ENCODE measurements around the gene IRX4.
A peak's percentile ranks its signal among the peaks of the same experiment; 100 is the strongest.
"Not testable (repeated sequence)": the region's sequence is repeated elsewhere in the genome, so short reads cannot be mapped to it uniquely, and the experiment has no call there.

IRX4 gene

DNA sequence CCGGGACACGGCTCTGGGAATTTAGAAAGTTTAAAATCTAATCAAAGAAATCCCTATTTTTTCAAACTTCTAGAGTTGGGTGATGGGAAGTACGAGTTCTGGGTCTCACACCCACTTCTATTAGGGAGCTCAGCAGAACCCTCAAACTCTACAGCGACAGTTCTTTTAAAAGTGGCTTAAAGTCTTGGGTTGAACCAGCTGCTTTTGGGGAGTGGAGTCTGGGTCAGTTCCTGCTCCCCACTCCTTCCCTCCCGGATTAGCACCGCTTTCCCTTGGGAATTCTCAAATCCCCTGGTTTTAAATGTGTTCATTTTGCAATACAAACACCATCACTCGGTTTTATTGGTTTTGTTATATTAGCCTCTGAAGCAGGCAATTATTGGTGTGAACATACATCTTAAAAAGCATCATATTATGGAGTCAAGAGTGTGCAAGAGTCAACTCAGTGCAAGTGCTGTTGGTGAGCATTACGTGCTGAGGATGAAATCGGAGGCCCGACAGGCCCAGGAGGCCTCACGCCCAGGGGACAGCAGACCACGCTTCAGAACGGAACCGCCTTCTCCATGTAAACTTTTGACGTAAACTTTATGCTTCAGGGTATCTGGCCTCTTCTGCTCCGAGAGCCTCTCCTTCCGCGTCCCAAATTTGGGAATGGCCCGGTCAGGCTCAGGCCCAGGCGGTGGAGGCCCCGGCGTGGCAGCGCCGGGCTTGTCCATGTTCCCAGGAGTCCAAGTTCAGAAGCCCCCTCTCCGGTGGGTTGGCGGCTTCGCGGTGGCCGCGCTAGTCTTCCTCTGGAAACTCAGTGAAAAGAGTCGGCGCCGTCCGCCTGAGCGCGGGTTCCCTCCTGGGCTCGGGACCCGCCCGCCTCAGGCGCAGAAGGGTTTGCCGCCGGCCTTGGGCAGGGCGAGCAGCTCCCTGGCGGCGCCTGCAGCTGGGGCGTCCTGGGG lies 5.3 kb downstream of the IRX4 start:
- no peak for DNase-seq

DNA sequence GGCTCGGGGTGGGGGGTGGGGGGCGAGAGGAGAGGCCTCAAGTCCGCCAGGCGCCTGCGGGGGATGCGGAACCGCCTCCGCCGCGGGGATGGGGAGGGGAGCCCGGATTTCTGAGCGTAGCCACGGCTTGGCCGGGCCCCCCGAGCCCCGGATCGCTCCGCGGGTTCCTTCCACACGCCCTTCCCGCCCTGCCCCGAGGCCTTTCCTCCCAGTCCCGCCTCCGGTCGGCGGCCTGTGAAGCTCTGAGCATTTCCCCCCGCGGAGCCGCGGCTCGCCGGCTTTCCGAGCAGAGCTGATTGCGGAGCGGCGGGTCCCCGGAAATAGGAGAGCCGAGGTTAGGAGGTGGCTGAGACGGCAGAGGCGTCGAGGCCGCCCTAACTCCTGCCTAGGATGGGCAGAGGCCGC lies 6.1 kb downstream of the IRX4 start:
- no peak for DNase-seq

- no peak for DNase-seq
Observed at GRCh38 chr5:1875843-1876659, 6.7 kb downstream of the IRX4 start.

DNA sequence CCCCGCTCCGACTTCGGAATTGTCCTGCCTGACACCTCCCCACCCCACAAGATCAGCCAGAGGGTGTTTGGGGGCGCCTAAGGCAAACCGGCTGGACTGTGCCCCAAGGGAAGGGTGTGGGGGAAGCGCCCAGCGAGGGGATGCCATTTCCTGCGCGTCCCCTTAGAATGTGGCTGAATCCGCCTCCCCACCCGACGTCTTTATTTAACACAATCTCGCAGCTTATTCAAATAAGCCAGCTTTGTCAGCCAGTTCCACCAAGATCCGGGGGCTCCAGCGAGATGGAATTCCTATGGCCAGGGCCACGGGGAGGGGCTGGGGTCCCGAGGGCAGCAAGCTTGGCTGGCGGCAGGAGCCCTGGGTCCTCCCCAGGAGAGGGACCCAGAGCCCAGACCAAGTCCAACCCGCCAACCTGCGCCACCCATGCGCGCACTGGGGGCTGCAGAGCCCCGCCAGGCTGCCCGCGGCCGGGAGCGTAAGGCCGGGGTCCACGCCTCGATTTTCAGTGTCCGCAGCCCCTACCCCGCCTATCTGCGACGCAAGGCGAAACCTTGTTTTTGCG lies 7.4 kb downstream of the IRX4 start:
- DNase-seq = no peak

- DNase-seq = no peak
Observed at GRCh38 chr5:1874771-1875220, 7.9 kb downstream of the IRX4 start.

DNA sequence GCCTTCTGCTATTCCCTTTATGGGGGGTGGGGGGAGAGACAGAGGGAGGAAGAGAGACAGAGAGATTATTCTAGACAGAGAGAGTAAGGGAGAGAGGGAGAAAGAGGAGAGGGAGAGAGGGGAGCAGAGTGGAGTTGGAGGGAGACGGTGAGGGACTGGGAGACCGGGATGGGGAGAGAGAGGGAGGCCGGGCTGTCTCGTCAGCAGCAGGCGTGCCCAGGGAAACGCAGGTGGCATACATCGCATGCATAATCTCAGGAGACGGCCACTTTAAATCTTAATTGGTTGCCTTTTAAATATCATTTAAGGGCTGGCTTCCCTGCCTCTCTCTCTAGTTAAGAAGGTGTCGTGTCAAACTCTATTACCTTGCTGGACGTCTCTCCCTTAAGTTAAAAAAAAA lies 8.4 kb downstream of the IRX4 start:
- DNase-seq = peak; percentile 38

DNA sequence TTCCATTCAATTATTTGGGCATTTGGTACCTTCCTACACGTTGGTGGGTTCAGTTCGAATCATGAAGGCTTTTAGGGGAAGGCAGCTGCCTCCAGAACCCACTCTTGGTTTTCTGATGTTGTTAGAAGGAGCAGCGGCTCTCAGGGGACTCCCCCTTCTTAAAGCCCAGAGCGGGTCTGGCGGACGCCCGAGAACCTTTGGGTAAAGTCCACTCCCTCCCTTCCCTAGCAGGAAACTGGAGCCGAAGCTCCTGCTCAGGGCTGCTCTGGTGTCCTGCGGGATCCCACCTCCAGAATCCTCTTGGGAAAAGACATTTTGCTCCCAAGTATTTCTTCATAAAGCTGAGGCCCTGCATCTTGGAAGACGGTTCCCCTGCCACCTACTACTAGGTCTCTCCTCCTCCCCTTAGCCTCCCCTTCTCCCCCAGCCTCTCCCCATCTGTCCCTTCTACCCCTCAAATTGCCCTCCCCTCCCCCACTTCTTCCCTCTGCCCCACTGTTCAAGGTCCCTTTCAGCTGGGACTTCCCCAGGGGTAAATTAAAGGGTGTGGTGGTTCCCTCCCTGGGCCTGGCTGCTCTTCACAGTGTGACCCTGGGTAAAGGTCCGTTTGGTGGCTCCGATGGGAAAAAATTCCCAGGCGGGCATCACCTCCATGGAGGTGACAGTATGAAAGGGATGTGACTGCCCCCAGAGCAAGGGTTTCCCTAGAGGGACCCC lies 9.3 kb downstream of the IRX4 start:
- DNase-seq = no peak

DNA sequence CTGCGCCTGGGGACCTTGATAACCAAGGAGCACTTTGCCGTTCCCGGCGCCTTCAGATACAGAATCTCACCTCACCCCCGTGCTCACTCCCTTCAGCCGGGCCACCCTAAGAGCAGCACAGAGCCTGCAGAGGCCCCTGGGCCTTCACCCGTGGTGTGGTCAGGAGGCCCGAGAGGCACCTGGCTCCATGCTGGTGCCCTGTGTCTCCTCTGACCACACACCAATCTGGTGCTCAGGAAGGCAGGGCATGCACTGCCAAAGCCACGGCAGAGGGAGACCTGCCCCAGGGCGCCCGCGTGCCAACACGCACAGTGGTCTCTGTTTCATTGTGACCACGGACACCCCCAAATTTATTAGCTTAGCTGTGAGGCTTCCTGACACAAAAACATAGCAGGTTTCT lies 11.3 kb downstream of the IRX4 start:
- no peak for DNase-seq

- not testable (repeated sequence) for DNase-seq
Observed at GRCh38 chr5:1870435-1871272, 12.1 kb downstream of the IRX4 start.

GRCh38 chr5:1868886-1869475 lies 13.7 kb downstream of the IRX4 start:
- no peak for DNase-seq

DNA sequence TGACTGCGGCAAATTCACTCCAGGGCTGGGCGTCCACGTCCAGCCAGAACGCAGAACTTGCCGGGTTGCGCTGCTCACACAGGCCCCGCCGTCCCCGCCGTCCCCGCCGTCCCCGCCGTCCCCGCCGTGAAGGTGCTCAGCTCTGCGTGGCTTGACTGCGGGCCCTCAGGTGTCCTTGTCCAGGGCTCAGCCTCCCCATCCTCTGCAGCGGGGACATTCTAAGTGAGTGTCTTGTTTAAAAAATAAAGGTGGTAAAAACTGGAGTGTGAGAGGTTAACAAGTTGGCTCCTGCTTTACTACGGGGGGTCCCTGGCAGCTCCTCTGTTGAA lies 14.9 kb downstream of the IRX4 start:
- DNase-seq = no peak

DNA sequence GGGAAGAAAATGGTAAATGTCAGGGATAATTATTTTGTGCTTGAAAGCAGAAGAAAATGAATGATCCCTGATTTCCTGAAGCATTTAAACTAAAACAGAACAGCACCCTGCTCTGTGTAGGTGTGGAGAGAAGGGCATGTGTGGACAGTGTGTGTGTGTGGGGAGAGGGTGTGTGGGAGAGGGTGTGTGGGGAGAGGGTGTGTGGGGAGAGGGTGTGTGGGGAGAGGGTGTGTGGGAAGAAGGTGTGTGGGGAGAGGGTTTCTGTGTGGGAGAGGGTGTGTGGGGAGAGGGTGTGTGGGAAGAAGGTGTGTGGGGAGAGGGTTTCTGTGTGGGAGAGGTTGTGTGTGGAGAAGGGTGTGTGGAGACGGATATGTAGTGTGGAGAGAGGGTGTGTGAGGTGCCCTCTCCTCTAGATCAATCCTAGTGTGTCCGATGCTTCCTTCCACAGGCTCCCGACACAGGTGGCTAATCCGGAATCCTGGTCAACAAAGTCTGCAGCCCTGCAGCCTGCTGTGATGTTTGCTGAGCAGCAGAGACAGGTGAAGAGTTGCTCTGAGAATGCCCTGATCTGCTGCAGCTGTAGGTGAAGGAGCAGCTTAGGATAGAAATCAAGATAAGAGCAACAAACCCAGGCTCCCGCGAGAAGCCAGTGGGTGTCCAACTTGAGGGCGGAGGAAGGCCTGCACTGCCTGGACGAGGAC lies 15.5 kb downstream of the IRX4 start:
- peak; percentile 61 for DNase-seq

- no peak for DNase-seq
Observed at GRCh38 chr5:1865948-1866347, 16.8 kb downstream of the IRX4 start.

DNA sequence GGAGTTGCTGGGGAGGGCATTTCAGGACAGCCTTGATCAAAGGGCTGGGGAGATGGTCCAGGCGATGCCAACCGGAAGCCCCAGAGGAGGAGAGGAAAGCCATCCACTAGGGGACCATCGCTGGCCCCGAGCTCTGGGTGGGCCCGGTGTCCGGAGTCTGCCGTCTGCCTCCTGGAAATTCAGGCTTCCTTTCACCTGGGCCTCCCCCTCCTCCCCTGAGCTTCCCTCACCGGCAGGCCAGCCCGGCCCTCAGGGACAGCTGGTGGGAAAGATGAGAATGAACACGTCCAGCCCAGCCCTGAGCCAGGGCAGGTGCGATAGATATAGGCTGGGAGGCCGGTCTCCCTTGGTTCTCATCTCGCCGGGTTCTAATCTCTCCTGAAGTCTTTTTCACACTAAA lies 17.2 kb downstream of the IRX4 start:
- DNase-seq = no peak

DNA sequence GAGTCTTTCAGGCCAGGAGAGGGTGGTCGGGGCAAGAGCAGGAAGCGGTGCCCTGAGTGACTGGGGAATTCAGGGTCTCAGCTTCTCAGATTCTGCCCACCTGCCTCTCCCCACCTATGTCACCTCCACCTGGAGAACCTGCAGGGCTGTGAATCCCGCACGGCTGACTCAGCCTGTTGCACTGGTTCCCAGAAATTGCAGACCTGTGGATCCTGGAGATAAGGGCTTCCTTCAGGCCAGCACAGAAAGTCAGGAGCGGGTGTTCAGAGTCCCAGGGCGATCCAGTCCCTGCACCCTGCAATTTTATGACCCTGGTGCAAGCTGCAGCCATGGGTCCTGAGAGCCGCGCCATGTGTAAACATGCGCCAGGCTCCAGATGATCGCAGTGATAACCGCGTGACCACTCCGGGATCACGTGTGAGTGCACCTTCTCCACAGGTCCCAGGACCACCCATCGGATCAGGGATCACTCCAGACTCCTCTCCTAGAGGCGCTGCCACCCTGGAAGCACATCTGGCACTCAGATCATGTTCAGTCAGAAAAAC lies 17.8 kb downstream of the IRX4 start:
- DNase-seq = no peak

DNA sequence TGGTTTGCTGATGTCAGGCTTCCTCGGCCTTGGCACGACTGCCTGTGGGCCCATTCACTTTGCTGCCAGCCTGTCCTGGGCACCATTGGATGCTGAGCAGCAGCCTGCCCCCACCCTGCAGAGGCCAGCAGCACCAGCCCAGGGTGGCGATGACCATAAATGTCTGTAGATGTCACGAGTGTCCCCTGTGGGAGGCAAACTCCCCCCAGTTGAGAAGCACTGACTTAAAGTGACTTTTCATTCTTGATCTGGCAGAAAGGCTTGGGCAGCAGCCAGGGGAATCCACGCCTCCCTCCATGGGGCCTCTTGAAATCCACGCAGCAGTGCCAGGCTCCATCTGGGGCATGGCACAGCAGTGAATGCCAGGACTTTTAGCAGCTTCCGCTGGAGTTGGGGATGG lies 21.8 kb downstream of the IRX4 start:
- no peak for DNase-seq

DNA sequence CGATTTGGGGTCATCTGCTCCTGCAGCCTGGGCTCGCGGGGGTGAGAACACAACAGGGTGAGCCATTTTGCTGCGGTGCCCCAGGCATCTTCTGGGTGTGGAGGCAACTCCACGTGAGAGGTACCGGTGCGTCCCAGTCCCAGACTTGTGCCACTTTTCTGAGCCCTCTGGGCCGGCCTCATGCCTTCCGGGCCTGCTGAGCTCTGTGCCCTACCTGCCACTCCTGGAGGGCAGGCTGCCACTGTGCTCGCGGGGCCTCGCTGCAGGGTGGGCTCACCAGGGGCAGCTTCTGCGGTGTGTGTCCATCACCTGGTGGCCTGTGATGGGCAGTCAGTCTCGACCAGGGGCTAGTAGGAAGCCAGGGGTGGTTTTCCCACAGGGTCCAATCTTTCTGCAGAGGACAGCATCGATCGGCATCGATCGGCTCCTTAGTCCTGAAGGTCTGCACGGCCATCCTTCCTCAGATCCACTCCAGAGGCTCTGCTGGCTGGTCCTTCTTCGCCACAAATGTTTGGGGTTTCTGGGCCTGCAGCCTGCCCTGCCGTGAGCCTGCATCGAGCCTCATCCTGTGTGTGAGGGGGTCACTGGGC lies 22.6 kb downstream of the IRX4 start:
- DNase-seq = no peak

GRCh38 chr5:1859099-1859498 lies 23.6 kb downstream of the IRX4 start:
- DNase-seq = no peak

GRCh38 chr5:1858436-1858835 lies 24.3 kb downstream of the IRX4 start:
- DNase-seq = no peak

DNA sequence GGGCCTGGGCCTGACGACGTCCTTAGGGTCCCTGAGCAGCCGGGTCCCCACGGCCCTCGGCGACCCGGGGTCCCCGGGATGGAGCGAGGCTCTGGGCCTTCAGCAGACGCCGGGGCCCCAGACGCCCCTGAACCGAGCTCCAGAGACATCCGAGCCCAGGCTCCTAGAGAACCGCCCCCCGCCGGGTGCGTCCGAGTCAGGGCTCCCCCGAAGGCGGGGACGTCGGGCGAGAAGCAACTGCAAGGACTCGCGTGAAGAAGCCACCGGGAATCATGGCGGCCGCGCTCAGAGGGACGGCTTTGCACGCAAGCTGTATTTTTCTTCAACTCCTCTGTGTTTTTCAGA lies 25.5 kb downstream of the IRX4 start:
- DNase-seq = no peak

Data from NCI-H1417 treated with DMSO at 0.1 percent for 48 hours (cell line).